Right kidney (tissue), 1 donor: ENCODE results near the gene PAGR1.
"Not testable (repeated sequence)": the region's sequence is repeated elsewhere in the genome, so short reads cannot be mapped to it uniquely, and the experiment has no call there.

Experiments used
- DNase-seq: peaks from one replicate; pipeline ENCODE4 v3.0.0-alpha.2; 2016

PAGR1 gene

DNA sequence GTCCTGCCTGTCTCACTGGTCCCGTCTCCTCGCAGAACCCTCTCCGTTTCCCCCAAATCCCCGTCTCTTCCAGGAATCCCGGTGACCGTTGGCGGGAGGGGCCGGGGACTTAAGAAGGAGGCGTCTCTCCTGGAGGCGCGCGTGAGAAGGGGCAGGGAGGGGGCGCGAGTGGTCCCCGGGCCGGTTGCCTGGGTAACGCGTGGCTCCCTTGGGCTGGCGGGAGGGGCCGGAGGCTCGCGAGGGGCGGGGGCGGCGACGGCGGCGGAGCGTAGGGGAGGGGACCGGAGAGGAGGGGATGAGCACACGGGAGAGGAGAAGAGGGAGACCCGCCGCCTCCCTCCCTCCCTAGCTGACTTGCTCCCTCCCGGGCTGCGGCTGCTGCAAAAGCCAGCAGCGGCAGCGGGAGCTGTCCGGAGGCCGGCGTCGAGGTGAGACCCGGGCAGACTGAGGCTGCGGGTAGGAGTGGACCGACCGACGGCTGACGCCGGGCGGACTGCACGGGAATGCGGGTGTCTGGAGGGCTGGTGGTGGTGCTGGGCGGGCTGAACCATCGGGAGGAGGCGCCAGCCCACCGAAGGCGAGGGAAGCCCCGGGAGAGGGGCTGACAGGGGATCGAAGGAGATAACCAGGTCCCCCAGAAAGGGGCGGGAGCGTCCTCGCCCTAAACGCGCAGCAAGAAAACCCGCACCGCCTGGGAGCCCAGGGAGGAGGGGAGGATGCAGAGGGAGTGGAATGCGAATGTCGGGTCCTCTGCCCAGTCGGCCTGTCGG, 3.9 kb upstream of the PAGR1 start, which contains the start of gene PRRT2:
PRRT2 (plus strand) TSS at position 298 of the 770 bp plus-strand sequence. CDS start 862 bp downstream, outside the sequence.
- peak; percentile 78 for DNase-seq

DNA sequence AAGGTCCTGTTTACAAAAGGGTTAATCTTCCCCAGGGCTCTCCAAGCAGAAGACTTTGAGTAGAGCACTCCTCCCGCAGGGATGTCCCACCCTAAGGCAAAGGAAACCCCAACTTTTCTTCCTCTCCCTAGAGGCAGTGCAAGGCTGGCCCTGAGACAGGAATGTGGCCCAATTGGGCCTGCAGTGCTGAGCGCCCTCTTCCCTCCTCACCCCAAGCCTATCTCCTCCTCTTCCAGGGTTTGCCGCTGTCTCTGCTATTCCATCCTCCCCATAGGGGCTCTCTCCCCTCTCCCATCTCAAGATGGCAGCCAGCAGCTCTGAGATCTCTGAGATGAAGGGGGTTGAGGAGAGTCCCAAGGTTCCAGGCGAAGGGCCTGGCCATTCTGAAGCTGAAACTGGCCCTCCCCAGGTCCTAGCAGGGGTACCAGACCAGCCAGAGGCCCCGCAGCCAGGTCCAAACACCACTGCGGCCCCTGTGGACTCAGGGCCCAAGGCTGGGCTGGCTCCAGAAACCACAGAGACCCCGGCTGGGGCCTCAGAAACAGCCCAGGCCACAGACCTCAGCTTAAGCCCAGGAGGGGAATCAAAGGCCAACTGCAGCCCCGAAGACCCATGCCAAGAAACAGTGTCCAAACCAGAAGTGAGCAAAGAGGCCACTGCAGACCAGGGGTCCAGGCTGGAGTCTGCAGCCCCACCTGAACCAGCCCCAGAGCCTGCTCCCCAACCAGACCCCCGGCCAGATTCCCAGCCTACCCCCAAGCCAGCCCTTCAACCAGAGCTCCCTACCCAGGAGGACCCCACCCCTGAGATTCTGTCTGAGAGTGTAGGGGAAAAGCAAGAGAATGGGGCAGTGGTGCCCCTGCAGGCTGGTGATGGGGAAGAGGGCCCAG, 3.0 kb upstream of the PAGR1 start:
- DNase-seq = no peak

DNA sequence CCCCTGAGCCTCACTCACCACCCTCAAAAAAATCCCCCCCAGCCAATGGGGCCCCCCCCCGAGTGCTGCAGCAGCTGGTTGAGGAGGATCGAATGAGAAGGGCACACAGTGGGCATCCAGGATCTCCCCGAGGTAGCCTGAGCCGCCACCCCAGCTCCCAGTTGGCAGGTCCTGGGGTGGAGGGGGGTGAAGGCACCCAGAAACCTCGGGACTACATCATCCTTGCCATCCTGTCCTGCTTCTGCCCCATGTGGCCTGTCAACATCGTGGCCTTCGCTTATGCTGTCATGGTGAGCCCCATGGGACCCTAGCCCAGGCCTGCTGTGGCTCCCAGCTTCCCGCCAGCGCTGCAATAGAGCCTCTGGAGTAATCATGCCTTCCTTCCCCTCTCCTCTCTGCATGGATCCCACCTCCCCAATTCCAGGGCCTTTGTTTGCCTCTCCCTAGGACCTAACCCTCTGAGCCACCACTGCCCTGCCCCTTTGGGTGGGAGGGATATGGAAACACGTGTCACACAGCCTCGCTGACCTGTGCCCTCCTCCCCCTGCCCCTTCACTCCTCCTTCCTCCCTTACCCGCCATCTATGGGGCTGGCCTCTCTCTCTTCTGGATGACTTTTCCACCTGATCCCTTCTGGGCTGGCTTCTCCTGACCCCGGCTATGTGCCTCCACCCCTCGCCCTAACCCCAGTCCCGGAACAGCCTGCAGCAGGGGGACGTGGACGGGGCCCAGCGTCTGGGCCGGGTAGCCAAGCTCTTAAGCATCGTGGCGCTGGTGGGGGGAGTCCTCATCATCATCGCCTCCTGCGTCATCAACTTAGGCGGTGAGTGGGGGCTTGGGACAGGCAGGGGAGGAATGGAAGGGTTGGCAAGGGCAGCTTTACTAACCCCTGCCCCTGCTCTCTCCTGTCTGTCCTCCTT, 2.0 kb upstream of the PAGR1 start:
- no peak for DNase-seq

DNA sequence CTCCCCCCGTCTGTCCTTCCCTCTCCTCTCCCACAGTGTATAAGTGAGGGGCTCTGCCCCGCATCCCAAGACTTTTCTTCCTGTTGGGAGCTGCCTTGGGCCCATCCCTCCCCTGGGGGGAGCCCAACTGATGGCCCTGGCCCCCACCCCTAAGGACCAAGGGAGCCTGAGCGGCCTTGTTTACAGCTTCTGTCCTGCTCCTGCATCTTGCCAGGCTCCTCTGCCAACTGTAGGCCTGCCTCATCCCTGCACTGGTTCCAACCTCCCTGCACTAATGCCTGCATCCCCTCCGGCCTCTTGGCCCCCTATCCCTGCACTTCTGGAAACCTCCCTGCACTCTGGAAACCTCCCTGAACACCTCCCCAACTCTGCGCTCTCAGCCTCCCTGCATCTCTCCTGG, 1.4 kb upstream of the PAGR1 start:
- DNase-seq = no peak

DNA sequence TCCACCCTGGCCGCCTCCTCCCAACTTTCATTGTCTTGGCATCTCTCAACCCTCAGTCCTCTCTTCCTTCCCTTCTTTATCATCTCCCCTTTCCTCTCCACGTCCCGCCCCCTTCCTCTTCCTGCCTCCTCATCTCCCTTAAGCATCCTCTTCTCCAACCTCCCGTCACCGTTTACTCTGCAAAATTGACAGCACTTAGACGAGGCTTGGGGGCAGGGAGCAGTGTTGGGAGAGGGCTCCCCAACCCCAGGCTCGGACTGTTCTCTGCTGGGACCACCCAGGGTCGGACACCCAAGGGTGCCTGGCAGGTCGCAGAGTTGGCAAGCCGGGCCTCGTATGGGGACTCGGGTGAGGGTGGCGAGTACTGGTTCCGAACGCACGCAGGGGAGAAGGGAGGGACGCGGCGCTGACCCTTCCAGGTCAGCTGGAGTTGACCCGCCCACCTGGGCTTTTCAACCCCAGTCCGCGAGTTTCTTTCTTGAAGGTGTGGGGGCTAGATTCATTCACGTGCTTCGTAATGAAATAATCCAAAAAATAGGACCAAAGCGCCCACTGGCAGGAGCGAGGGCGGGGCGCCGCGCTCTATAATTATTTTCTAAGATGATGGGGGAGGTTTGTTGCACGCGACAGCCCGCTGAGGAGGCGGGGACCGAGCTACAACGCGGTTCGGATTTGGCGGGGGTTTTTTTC, 775 bp upstream of the PAGR1 start:
- DNase-seq = peak; percentile 48

DNA sequence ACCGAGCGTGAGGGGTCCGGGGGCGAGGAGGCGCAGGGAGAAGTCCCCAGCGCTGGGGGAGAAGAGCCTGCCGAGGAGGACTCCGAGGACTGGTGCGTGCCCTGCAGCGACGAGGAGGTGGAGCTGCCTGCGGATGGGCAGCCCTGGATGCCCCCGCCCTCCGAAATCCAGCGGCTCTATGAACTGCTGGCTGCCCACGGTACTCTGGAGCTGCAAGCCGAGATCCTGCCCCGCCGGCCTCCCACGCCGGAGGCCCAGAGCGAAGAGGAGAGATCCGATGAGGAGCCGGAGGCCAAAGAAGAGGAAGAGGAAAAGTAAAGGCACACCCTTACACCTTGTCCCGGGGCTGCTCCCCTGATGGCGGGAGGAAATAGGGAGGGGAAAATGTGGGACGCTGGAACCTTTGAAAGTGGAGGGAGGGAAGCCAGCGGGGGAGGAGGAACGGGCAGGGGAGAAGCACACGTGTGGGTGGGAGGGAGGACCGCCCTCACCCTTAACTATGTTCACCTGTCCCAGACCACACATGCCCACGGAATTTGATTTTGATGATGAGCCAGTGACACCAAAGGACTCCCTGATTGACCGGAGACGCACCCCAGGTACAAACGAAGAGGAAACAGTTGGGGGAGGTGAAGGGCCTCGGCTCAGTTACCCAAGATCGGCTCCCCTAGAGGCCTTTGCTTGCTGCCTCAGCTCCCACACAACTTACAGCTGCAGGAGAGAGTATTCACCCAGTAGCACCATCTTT, 916 bp downstream of the PAGR1 start:
- DNase-seq = no peak

DNA sequence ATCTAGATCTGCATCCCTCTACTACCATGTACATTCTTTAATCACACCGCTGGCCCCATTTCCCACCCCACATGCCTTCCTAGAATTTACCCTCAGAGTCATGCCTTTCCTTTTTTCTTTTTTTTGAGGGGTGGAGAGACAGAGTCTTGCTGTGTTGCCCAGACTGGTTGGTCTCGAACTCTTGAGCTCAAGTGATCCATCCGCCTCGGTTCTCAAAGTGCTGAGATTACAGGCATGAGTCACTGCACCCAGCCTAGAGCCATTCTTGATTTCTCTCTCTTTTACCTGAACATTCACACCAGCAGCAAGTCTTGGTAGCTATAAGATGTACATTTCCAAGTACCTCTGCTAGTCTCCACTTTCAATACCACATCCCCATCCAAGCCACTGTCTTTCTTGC, 2.1 kb downstream of the PAGR1 start:
- no peak for DNase-seq

DNA sequence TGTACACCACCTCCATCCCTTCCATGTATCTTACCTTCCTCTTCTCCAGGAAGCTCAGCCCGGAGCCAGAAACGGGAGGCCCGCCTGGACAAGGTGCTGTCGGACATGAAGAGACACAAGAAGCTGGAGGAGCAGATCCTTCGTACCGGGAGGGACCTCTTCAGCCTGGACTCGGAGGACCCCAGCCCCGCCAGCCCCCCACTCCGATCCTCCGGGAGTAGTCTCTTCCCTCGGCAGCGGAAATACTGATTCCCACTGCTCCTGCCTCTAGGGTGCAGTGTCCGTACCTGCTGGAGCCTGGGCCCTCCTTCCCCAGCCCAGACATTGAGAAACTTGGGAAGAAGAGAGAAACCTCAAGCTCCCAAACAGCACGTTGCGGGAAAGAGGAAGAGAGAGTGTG, 3.6 kb downstream of the PAGR1 start:
- no peak for DNase-seq

GRCh38 chr16:29820271-29820701, 4.3 kb downstream of the PAGR1 start, which contains the start of gene MVP:
TSS of gene MVP (plus strand) at chr16:29820462. CDS start at chr16:29830550, 10,088 bp downstream.
- no peak for DNase-seq

- DNase-seq = no peak
Observed at GRCh38 chr16:29820730-29821642, 5.0 kb downstream of the PAGR1 start.

- DNase-seq = no peak
Observed at GRCh38 chr16:29821643-29822115, 5.7 kb downstream of the PAGR1 start.

GRCh38 chr16:29824589-29825144, 8.7 kb downstream of the PAGR1 start:
- DNase-seq = no peak

DNA sequence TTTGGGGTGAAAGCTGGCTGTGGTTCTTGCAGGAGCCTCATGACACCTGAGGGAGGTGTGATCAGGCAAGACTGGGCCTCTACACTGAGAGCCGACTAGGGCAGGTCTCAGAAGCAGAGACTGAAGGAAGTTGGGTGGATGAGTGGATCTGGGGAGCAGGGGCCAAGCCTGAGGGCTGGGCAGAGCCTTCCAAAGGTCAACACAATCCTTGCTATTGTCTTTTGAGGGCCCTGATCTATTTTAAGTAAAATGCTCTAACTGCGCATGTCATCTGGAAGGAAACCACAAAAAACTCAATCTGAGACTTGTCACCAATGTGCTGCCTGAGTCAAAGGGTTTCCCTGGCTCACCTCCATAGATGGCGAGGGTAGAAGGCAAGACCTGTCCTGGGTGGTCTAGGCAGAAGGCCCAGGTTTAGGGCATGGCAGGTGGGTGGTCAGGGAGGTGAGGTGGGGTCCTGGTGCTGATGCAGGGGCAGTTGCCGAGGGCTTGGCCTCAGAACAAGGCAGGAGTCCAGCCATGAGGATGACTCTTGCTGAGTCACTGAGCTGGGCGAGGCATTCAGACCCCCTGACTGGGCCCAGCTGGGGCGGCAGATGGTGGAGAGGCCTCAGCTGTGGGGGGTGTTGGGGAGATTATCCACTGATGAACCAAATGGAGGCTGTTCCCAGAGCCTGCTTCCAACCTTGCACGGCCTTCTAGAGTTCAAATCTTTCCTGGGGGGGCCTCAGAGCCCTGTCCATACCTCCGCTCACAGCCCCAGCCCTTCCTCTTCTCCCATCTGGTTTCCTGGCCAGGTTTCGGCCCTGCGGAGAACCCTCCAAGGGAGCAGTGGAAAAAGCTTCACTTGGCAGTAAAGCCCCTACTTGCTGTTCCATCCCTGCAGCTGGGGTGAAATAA, 9.4 kb downstream of the PAGR1 start:
- no peak for DNase-seq

GRCh38 chr16:29826342-29826695, 10.4 kb downstream of the PAGR1 start:
- no peak for DNase-seq

GRCh38 chr16:29830774-29831173, 14.8 kb downstream of the PAGR1 start:
- no peak for DNase-seq

GRCh38 chr16:29831490-29831889, 15.5 kb downstream of the PAGR1 start:
- DNase-seq = no peak

- DNase-seq = not testable (repeated sequence)
Observed at GRCh38 chr16:29833219-29833618, 17.3 kb downstream of the PAGR1 start.

DNA sequence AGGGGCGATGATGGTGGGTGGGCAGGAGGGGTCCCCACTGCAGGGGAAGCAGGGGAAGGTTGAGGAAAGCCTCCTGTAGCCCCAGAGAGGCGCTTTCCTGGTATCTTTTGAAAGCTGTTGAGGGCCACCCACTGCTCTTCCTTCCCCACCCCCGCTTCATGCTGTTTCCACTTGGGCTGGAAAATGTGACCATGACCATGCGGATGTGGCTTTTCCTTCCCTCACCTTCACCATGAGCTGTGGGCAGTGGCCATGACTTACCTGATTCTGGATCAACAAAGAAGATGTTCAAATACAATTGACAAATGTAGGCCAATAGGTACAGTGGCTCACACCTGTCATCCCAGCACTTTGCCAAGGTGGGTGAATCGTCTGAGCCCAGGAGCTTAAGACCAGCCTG, 18.1 kb downstream of the PAGR1 start:
- DNase-seq = no peak
